Mesenchymal stem cell (in vitro differentiated cells and primary cell): ENCODE data around the gene CDR2.

Experiments
- DNase-seq: peaks from one replicate; pipeline ENCODE4 v3.0.0-alpha.2; 2013
- H2AFZ ChIP-seq: one replicate; pipeline ENCODE4 v1.6.1; 2013; ENCODE audit warnings: low read depth, mild to moderate bottlenecking, control low read depth, inconsistent platforms, low read length, moderate library complexity
- H2AK5ac ChIP-seq: 2 replicates; pipeline ENCODE4 v1.6.1; 2013; ENCODE audit warnings: low read length, moderate library complexity, mild to moderate bottlenecking, inconsistent platforms; ENCODE audit not compliant: severe bottlenecking
- H2BK120ac ChIP-seq: one replicate; pipeline ENCODE4 v1.6.1; 2013; ENCODE audit warnings: low read depth, mild to moderate bottlenecking, inconsistent platforms, low read length, moderate library complexity
- H2BK12ac ChIP-seq, 2 experiments: one replicate each; pipeline ENCODE4 v1.6.1; 2013; ENCODE audit warnings: inconsistent platforms in 2 of 2, low read length in 2 of 2, mild to moderate bottlenecking in 2 of 2, moderate library complexity in 2 of 2, control low read depth in 1 of 2
- H2BK15ac ChIP-seq: one replicate; pipeline ENCODE4 v1.6.1; 2013; ENCODE audit warnings: mild to moderate bottlenecking, low read depth, inconsistent platforms; ENCODE audit not compliant: poor library complexity, severe bottlenecking
- H2BK5ac ChIP-seq: 2 replicates; pipeline ENCODE4 v1.6.1; 2013; ENCODE audit warnings: low read depth, mild to moderate bottlenecking, low read length, control low read depth, inconsistent platforms; ENCODE audit not compliant: poor library complexity, severe bottlenecking
- H3K14ac ChIP-seq, 2 experiments: one replicate each; pipeline ENCODE4 v1.6.1; 2013; ENCODE audit warnings: inconsistent platforms in 2 of 2, low read length in 2 of 2, control low read depth in 1 of 2, mild to moderate bottlenecking in 1 of 2, moderate library complexity in 1 of 2
- H3K18ac ChIP-seq, 2 experiments: one replicate each; pipeline ENCODE4 v1.6.1; 2013; ENCODE audit warnings: inconsistent platforms in 2 of 2, low read length in 2 of 2, control low read depth in 1 of 2, low read depth in 1 of 2, mild to moderate bottlenecking in 1 of 2
- H3K23ac ChIP-seq, 2 experiments: one replicate each; pipeline ENCODE4 v1.6.1; 2013; ENCODE audit warnings: inconsistent platforms in 2 of 2, low read length in 2 of 2, mild to moderate bottlenecking in 2 of 2, moderate library complexity in 2 of 2, control low read depth in 1 of 2
- H3K27ac ChIP-seq: 2 replicates; pipeline ENCODE4 v1.5.1; 2013; ENCODE audit warnings: mild to moderate bottlenecking, moderate library complexity, low read length, control low read depth, inconsistent platforms; ENCODE audit not compliant: poor library complexity, severe bottlenecking
- H3K27me3 ChIP-seq, 2 experiments: 2 replicates each; pipeline versions ENCODE4 v1.6.1 to v1.7.0; 2013; ENCODE audit warnings: low read length in 2 of 2, mild to moderate bottlenecking in 2 of 2, moderate library complexity in 2 of 2, control low read depth in 1 of 2, inconsistent platforms in 1 of 2; ENCODE audit not compliant: control insufficient read depth in 1 of 2, insufficient read depth in 1 of 2
- H3K36me3 ChIP-seq, 2 experiments: 2 replicates each; pipeline versions ENCODE4 v1.6.1 to v1.7.0; 2013; ENCODE audit warnings: low read length in 2 of 2, control low read depth in 1 of 2, inconsistent platforms in 1 of 2, low read depth in 1 of 2, mild to moderate bottlenecking in 1 of 2; ENCODE audit not compliant: insufficient read depth in 2 of 2, control insufficient read depth in 1 of 2
- H3K4ac ChIP-seq, 2 experiments: one replicate each; pipeline ENCODE4 v1.6.1; 2013; ENCODE audit warnings: inconsistent platforms in 2 of 2, low read length in 2 of 2, mild to moderate bottlenecking in 2 of 2, moderate library complexity in 2 of 2, control low read depth in 1 of 2, low read depth in 1 of 2
- H3K4me1 ChIP-seq: 2 replicates; pipeline ENCODE4 v1.6.1; 2013; ENCODE audit warnings: low read depth, low read length, control low read depth; ENCODE audit not compliant: control insufficient read depth, insufficient read depth
- H3K4me2 ChIP-seq: 2 replicates; pipeline ENCODE4 v1.6.1; 2013; ENCODE audit warnings: low read length, mild to moderate bottlenecking, inconsistent platforms; ENCODE audit not compliant: poor library complexity, severe bottlenecking
- H3K4me3 ChIP-seq, 2 experiments: 2 replicates each; pipeline versions ENCODE4 v1.5.1 to v1.7.0; 2013; ENCODE audit warnings: low read length in 2 of 2, mild to moderate bottlenecking in 2 of 2, control low read depth in 1 of 2, low read depth in 1 of 2; ENCODE audit not compliant: insufficient read depth in 1 of 2
- H3K79me1 ChIP-seq: replicated peaks from 2 replicates; pipeline ENCODE4 v1.6.1; 2013; ENCODE audit warnings: mild to moderate bottlenecking, control low read depth, low read length, inconsistent platforms; ENCODE audit not compliant: poor library complexity, severe bottlenecking
- H3K9ac ChIP-seq: 2 replicates; pipeline ENCODE4 v1.7.0; 2013; ENCODE audit warnings: mild to moderate bottlenecking, low read length, moderate library complexity
- H3K9me3 ChIP-seq: 2 replicates; pipeline ENCODE4 v1.7.0; 2013; ENCODE audit warnings: mild to moderate bottlenecking, low read length; ENCODE audit not compliant: control insufficient read depth
- H4K8ac ChIP-seq: one replicate; pipeline ENCODE4 v1.6.1; 2013; ENCODE audit warnings: inconsistent platforms, mild to moderate bottlenecking, low read length, moderate library complexity
- H4K91ac ChIP-seq: one replicate; pipeline ENCODE4 v1.6.1; 2013; ENCODE audit warnings: mild to moderate bottlenecking, low read length, inconsistent platforms
- WGBS: methylation state at CpG from one replicate; pipeline ENCODE4 v1.1.7; 2013; ENCODE audit warnings: mixed read lengths; 5-methylcytosine and 5-hydroxymethylcytosine counted together

CDR2 gene

GRCh38 chr16:22326369-22326652, 48.1 kb downstream of the CDR2 start:
- H4K91ac ChIP-seq = no peak overlapping the region
- H3K9ac ChIP-seq = no peak overlapping the region
- peaks cover 74 to 85% of the 10 kb centered on the region in 2 experiments for H3K36me3 ChIP-seq
- no peak overlapping the region for H3K4ac ChIP-seq
- peaks cover 2% of the 10 kb centered on the region for H3K4me1 ChIP-seq
- H2AK5ac ChIP-seq = no peak overlapping the region
- no peak overlapping the region for H3K23ac ChIP-seq
- no peak overlapping the region for H2BK12ac ChIP-seq
- H3K4me2 ChIP-seq = no peak overlapping the region
- H2BK120ac ChIP-seq = no peak overlapping the region
- H3K27me3 ChIP-seq = no peaks in the 10 kb centered on the region
- H4K8ac ChIP-seq = no peak overlapping the region
- H2BK15ac ChIP-seq = no peak overlapping the region
- no peak overlapping the region for H3K4me3 ChIP-seq
- 92% methylated on average over 4 of the region's 4 CpGs for WGBS
- peaks cover 47% of the 10 kb centered on the region for H3K79me1 ChIP-seq
- DNase-seq = no peak
- H3K14ac ChIP-seq = no peak overlapping the region
- no peak overlapping the region for H2BK5ac ChIP-seq
- H3K9me3 ChIP-seq = no peaks in the 10 kb centered on the region
- H3K27ac ChIP-seq = no peak overlapping the region
- no peak overlapping the region for H2AFZ ChIP-seq
- no peak overlapping the region for H3K18ac ChIP-seq

- Histone ChIP-seq H3K23ac (no peak overlapping the region), H2AK5ac (no peak overlapping the region), H3K27me3 (no peaks in the 10 kb centered on the region), H2BK120ac (no peak overlapping the region), H2BK12ac (no peak overlapping the region), H3K36me3 (peaks cover 77 to 83% of the 10 kb centered on the region in 2 experiments), H3K9ac (no peak overlapping the region), H3K18ac (no peak overlapping the region), H3K4me2 (no peak overlapping the region), H3K79me1 (peaks cover 47% of the 10 kb centered on the region), H3K14ac (no peak overlapping the region), H2AFZ (no peak overlapping the region), H4K8ac (no peak overlapping the region), H2BK5ac (no peak overlapping the region), H3K4me1 (peaks cover 2% of the 10 kb centered on the region), H3K9me3 (no peaks in the 10 kb centered on the region), H3K27ac (no peak overlapping the region), H3K4me3 (no peak overlapping the region), H3K4ac (no peak overlapping the region), H4K91ac (no peak overlapping the region), H2BK15ac (no peak overlapping the region)
- DNase-seq = no peak
- 96% methylated on average over 46 of the region's 46 CpGs for WGBS
These were observed 48.6 kb downstream of the CDR2 start for GRCh38 chr16:22325598-22326368.

GRCh38 chr16:22324787-22325597, 49.4 kb downstream of the CDR2 start:
- Histone ChIP-seq H3K18ac (no peak overlapping the region), H3K4ac (no peak overlapping the region), H3K27me3 (no peaks in the 10 kb centered on the region), H2AK5ac (no peak overlapping the region), H2BK15ac (no peak overlapping the region), H3K9me3 (no peaks in the 10 kb centered on the region), H4K8ac (no peak overlapping the region), H3K14ac (no peak overlapping the region), H2AFZ (no peak overlapping the region), H3K4me2 (no peak overlapping the region), H4K91ac (no peak overlapping the region), H3K23ac (no peak overlapping the region), H3K79me1 (peaks cover 47% of the 10 kb centered on the region), H3K36me3 (peaks cover 75 to 80% of the 10 kb centered on the region in 2 experiments), H3K4me3 (no peak overlapping the region), H2BK120ac (no peak overlapping the region), H3K4me1 (peaks cover 2% of the 10 kb centered on the region), H3K27ac (no peak overlapping the region), H2BK12ac (no peak overlapping the region), H2BK5ac (no peak overlapping the region), H3K9ac (no peak overlapping the region)
- DNase-seq = no peak
- 97% methylated on average over 17 of the region's 19 CpGs for WGBS

GRCh38 chr16:22323959-22324786, 50.2 kb downstream of the CDR2 start:
- WGBS = 94% methylated on average over 24 of the region's 24 CpGs
- no peak for DNase-seq
- H3K27me3 ChIP-seq = no peaks in the 10 kb centered on the region
- no peak overlapping the region for H2AK5ac ChIP-seq
- no peak overlapping the region for H2BK120ac ChIP-seq
- H2BK5ac ChIP-seq = no peak overlapping the region
- H3K4me3 ChIP-seq = no peak overlapping the region
- no peak overlapping the region for H3K4ac ChIP-seq
- peaks cover 2% of the 10 kb centered on the region for H3K4me1 ChIP-seq
- H2AFZ ChIP-seq = no peak overlapping the region
- no peak overlapping the region for H2BK15ac ChIP-seq
- no peak overlapping the region for H3K18ac ChIP-seq
- H3K4me2 ChIP-seq = no peak overlapping the region
- no peak overlapping the region for H3K9ac ChIP-seq
- no peak overlapping the region for H4K8ac ChIP-seq
- H3K23ac ChIP-seq = no peak overlapping the region
- H3K79me1 ChIP-seq = peaks cover 45% of the 10 kb centered on the region
- H3K9me3 ChIP-seq = no peaks in the 10 kb centered on the region
- H3K14ac ChIP-seq = no peak overlapping the region
- H3K27ac ChIP-seq = no peak overlapping the region
- H2BK12ac ChIP-seq = no peak overlapping the region
- H3K36me3 ChIP-seq = peaks cover 72 to 77% of the 10 kb centered on the region in 2 experiments
- no peak overlapping the region for H4K91ac ChIP-seq
